GM21723 (cell line): ENCODE results near the gene EHHADH.
"Not testable (repeated sequence)": the region's sequence is repeated elsewhere in the genome, so short reads cannot be mapped to it uniquely, and the experiment has no call there.

ENCODE experiments used
- ATAC-seq: cut with Tn5 transposase; IDR thresholded peaks from one replicate; pipeline ENCODE4 v1.9.1; 2021; ENCODE audit warnings: mild to moderate bottlenecking, moderate library complexity; ENCODE audit not compliant: unreplicated experiment

The EHHADH gene

GRCh38 chr3:185253133-185253532 lies 716 bp downstream of the EHHADH start:
- ATAC-seq: not testable (repeated sequence)

DNA sequence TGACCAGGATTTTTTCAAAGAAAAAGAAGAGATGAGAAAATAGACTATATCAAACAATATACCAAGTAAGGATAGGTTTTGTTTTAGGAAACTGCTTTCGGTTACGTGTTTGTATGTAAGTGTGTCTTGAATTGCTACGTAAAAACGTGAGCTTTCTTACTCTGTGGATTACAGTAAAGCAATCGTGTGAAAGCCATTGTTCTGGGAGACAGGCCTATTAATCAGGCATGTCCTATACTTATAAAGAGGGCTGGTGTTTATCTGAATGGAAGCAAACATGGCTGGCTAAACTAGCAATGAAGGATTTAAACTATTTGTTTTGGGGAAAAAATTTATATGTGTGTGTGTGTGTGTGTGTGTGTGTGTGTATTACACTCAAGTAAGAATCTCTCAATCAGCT lies 2.6 kb downstream of the EHHADH start:
- no peak for ATAC-seq

GRCh38 chr3:185250653-185251052 lies 3.2 kb downstream of the EHHADH start:
- ATAC-seq: no peak

DNA sequence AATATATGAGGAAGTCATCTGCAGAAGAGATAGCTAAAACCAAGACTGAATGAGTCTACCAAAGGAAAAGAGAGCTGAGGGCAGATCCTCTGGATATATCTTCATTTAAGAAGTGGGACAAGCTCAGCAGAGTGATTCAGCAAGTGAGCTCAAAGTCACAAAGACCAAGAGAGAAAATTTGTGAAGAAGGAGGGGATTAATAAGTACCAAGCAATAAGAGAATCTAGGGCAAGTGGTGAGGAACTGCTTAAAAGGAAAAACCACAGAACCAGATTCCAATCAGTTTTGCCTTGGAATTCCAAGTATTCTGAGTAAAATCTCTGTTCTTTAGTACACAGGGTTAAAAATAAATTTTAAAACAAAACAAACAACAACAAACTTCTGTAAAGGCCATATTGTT lies 3.6 kb downstream of the EHHADH start:
- ATAC-seq: no peak

DNA sequence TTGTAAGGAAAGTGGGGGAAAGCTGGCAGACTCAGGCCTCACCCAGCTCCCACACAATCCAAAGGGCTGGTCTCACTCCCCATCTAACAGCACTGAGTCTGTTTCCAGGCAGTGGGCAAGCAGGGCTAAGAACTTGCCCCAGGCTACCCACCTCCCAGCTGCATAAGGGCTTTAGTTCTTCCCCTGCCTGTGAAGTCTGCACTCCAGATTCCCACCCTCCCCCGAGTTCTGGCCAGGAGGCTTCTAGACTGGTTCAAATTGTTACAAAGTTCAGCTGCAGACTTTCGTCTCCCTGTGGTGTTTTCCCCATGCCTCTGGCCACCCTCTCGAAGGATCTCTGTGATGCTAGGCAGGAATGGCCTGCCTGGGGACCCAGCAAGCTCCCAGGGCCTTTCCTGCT lies 11.2 kb downstream of the EHHADH start:
- no peak for ATAC-seq

- no peak for ATAC-seq
Measured at GRCh38 chr3:185236969-185237368, 16.9 kb downstream of the EHHADH start.

GRCh38 chr3:185233328-185233727 lies 20.5 kb downstream of the EHHADH start:
- no peak for ATAC-seq

- ATAC-seq: not testable (repeated sequence)
Measured at GRCh38 chr3:185226526-185226925, 27.3 kb downstream of the EHHADH start.

- ATAC-seq: no peak
Measured at GRCh38 chr3:185225523-185225922, 28.3 kb downstream of the EHHADH start.

GRCh38 chr3:185225080-185225479 lies 28.8 kb downstream of the EHHADH start:
- ATAC-seq: no peak

DNA sequence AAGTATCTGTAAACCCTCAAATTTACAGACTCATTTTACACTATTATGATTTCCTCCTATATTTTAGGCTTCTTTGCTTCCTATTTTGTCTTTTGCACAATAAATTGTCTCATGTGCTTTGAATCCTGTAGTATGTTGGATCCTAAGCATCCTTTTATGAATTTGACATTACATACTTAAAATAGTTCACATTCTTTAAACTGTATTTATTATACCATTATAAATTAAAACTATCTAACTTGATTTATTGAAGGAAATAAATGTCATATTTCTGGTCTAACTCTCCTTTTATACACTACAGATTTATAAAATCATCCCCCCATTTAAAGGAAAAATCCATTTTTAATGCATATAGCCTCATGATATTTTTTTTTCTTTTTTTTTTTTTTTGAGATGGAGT lies 32.6 kb downstream of the EHHADH start:
- no peak for ATAC-seq

- no peak for ATAC-seq
Measured at GRCh38 chr3:185216607-185216958, 37.3 kb downstream of the EHHADH start.

GRCh38 chr3:185215873-185216606 lies 37.8 kb downstream of the EHHADH start:
- ATAC-seq: no peak

GRCh38 chr3:185212559-185212958 lies 41.3 kb downstream of the EHHADH start:
- ATAC-seq: no peak

DNA sequence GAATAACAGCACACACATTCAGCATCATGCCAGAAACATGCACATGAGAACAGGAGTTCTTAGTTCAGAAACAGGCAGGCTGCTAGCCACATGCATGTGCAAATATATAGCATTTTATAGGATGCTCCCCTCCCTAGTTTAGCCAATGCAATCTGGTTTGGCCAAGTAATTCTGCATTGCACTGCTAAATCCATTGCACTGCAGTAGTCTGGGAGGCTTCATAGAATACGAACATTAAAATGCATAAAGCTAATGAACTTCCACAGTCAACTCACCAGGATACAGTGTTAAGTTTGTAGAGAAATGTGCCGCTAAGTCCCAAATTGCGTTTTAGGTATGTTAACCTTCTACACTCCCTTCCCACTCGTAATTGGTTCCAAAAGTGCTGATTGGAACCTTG lies 41.8 kb downstream of the EHHADH start:
- ATAC-seq: no peak

GRCh38 chr3:185210621-185211142 lies 43.2 kb downstream of the EHHADH start:
- ATAC-seq: no peak

DNA sequence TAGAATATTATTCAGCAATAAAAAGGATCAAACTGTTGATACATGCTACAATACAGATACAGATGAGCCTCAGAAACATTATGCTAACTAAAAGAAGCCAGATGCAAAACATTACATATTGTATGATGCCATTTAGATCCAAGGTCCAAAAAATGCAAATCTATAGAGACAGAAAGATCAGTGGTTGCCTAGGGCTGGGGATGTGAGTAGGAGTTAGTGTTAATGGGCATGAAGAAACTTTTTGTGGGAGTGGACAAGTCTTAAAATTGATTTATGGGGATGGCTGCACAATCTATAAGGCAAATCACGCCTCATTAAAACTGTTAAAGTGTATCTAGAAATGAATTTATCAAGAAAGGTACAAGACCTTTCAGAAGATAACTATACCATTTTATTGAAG lies 45.0 kb downstream of the EHHADH start:
- ATAC-seq: no peak

GRCh38 chr3:185207931-185208746 lies 45.7 kb downstream of the EHHADH start:
- ATAC-seq: peak; percentile 98

- ATAC-seq: no peak
Measured at GRCh38 chr3:185207481-185207880, 46.4 kb downstream of the EHHADH start.

- ATAC-seq: no peak
Measured at GRCh38 chr3:185205865-185206264, 48.0 kb downstream of the EHHADH start.

GRCh38 chr3:185204894-185205293 lies 49.0 kb downstream of the EHHADH start:
- no peak for ATAC-seq

DNA sequence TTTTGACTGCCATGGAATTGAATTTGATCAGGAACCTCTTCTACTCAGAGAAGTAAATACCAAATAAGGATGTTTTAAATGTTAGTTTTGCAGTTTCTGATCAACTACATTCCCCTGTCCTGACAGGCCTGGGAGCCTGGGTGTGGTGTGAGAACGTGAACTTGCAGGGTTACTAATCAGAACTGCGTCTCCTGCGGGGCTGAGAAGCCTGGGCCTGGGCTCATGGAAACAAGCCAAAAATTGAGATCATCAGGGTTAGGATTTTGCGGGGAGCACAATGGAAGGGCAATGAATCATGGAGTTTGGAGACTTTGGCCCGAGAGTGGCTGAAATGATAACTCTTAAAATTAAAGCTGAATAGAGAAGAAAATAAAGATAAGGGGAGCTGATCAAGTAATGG lies 53.2 kb downstream of the EHHADH start:
- ATAC-seq: no peak
